Diencephalon (tissue), 1 donor: ENCODE measurements around the gene ARAF. TPM values are rescaled to one million over a fixed set of nuclear protein-coding genes. Genes with fewer than 3 reads are reported as not detected.

ENCODE experiments used
- small RNA-seq: library from RNA; depleted of rRNA; stranded (forward); fragments of <200 nt; gene quantifications from one replicate; pipeline ENCODE3, GENCODE V24; 2014
- total RNA-seq: library from RNA; depleted of rRNA; stranded (reverse); fragments of >200 nt; gene quantifications from one replicate; pipeline ENCODE4 v1.2.3, GENCODE V29; 2014

ARAF gene
- 9.5 TPM for total RNA-seq

DNA sequence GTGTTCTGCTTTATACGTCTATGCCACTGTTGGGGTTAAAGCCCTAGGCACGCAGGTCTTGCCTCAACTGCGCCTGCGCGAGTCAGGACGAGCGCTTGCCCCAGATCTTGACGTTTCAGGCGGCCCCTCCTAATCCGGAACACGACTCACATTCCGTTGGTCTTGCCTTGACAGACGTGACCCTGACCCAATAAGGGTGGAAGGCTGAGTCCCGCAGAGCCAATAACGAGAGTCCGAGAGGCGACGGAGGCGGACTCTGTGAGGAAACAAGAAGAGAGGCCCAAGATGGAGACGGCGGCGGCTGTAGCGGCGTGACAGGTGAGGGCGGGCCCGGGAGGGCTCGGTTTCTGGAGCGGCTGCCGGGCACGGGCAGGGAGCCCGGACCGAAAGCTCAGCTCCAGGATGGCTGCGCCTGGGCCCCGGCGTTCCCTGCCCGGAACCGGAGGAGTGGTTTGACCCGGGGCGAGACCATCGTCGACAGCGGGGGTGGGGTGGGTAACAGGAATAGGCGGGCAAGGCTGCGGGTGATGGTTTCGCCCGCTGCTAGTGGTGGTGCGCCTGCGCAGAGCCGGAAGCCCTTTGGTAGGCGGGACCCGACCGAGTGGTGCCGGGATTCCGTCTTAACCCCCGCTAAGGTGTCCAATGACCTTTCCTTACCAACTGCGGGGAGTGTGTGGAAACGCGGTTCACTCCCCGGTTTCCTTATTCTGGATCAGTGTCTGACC, at the start of gene ARAF:
Gene ARAF, plus strand, starts transcription at position 272 of the 725 bp plus-strand sequence. CDS start 1,763 bp downstream, outside the sequence.

DNA sequence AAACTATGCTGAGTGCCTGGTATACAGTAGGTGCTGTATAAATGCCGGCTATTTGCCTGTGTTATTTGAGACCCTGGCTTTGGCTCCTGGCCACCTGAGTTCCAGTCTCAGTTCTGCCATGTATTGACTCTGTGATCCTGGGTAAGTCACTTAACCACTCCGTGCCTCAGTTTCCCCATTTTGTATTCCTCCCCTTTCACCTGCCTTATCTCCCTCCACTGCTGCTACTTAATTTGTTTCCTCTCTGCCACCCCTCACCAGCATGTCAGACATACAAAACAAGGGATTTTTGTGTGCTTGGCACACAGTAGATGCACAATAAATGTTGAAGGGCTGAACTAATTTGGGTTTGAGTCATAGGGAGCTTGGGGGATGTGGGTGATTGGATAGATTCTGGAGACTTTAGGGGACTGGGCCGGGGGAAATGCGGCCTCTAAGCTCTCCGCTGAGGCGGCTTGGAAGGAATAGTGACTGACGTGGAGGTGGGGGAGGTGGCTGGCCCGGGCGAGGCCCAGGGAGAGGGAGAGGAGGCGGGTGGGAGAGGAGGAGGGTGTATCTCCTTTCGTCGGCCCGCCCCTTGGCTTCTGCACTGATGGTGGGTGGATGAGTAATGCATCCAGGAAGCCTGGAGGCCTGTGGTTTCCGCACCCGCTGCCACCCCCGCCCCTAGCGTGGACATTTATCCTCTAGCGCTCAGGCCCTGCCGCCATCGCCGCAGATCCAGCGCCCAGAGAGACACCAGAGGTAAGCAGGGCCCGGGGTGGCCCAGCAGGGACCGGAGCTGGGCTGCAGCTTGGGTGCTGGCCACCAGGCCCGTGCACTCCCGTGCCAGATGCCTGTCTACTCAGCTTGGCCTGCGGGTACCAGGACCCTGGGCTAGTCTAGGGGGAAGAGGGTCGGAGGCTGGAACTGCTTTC, 21.0 kb downstream of the ARAF start, which contains the start of gene TIMP1:
Gene TIMP1, plus strand, starts transcription at position 706 of the 917 bp plus-strand sequence. CDS start 980 bp downstream, outside the sequence.

DNA sequence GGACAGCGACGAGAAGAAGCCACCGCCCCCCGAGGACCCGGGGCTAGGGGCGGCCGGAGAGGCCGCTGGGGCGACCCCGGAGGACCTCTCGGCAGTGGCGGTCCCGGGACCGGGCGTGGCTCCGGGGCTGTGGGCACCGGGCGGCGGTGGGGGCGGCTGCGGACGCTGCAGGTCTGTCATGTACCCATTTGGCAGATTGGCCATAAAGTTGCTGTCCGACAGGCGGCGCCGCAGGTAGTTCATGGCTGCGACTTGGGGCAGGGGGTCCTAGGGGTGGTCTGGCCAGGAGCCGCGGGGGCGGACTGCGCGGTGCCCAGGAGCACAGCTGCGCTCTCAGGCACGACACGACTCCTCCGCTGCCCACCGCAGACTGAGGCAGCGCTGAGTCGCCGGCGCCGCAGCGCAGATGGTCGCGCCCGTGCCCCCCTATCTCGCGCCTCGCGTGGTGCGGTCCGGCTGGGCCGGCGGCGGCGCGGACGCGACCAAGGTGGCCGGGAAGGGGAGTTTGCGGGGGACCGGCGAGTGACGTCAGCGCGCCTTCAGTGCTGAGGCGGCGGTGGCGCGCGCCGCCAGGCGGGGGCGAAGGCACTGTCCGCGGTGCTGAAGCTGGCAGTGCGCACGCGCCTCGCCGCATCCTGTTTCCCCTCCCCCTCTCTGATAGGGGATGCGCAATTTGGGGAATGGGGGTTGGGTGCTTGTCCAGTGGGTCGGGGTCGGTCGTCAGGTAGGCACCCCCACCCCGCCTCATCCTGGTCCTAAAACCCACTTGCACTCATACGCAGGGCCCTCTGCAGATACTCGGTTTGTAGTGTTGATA, 58.7 kb downstream of the ARAF start, which contains the start of gene SYN1:
Gene SYN1, minus strand, starts transcription at position 372 of the 817 bp plus-strand sequence. Its CDS starts 129 bp downstream, at position 243.

Small RNA genes lying within 50 kb of the gene (small RNA-seq; reads per million reads assigned to genes)
- gene MIR4769, result not detected

Other genes with a start within 250 kb of the ARAF start
- 5.1 TPM for gene ZNF157, start 190.6 kb upstream of the ARAF start, total RNA-seq
- 11.8 TPM for gene ZNF41, start 78.0 kb upstream of the ARAF start, total RNA-seq
- 6.0 TPM for gene TIMP1, start 21.2 kb downstream of the ARAF start, total RNA-seq
- gene SYN1, start 58.7 kb downstream of the ARAF start, total RNA-seq, result 36.7 TPM
- 1.4 TPM for gene CFP, start 68.7 kb downstream of the ARAF start, total RNA-seq
- gene ELK1, start 89.4 kb downstream of the ARAF start, total RNA-seq, result 11.3 TPM
- 42.7 TPM for gene UXT, start 98.0 kb downstream of the ARAF start, total RNA-seq